ENCODE data around the gene BMS1. TPM values are rescaled to one million over a fixed set of nuclear protein-coding genes. Genes with fewer than 3 reads are reported as not detected.
"Not testable (repeated sequence)": the region's sequence is repeated elsewhere in the genome, so short reads cannot be mapped to it uniquely, and the experiment has no call there.

Gene BMS1
- polyA plus RNA-seq, 1 experiment = 2.7 TPM

GRCh38 chr10:42850931-42851330 lies 68.3 kb downstream of the BMS1 start:
- TF ChIP-seq CTCF (IDR thresholded peaks at IDR 0.05; ENCODE audit: insufficient read depth, low read depth, low read length) = no peak
- Histone ChIP-seq H3K4me3 (ENCODE audit: low read depth, low read length) (no peak overlapping the region), H3K36me3 (ENCODE audit: control insufficient read depth, insufficient read depth, low read length) (no peaks in the 10 kb centered on the region), H3K27me3 (ENCODE audit: control insufficient read depth, insufficient read depth, low read length) (no peaks in the 10 kb centered on the region; the same call in 1 of the 2 replicates)
- POLR2A ChIA-PET = no interaction called here
- no peak for DNase-seq (ENCODE audit: low read depth)
- CTCF ChIA-PET = interaction anchor here (1.4 kb wide), 1 partner anchor 15 kb away, joined by 4 read pairs; no protein-coding TSS in a partner anchor

GRCh38 chr10:42859256-42859655 lies 76.7 kb downstream of the BMS1 start:
- peaks cover 5% of the 10 kb centered on the region for H3K27me3 ChIP-seq (ENCODE audit: control insufficient read depth, insufficient read depth, low read length)
- no peak overlapping the region for H3K4me3 ChIP-seq (ENCODE audit: low read depth, low read length)
- CTCF ChIA-PET = no interaction called here
- H3K36me3 ChIP-seq (ENCODE audit: control insufficient read depth, insufficient read depth, low read length) = no peaks in the 10 kb centered on the region
- no peak for TF ChIP-seq CTCF (IDR thresholded peaks at IDR 0.05; ENCODE audit: insufficient read depth, low read depth, low read length)
- POLR2A ChIA-PET = no interaction called here
- no peak for DNase-seq (ENCODE audit: low read depth)

- CTCF ChIA-PET; H3K27me3 ChIP-seq (ENCODE audit: control insufficient read depth, insufficient read depth, low read length); POLR2A ChIA-PET; H3K36me3 ChIP-seq (ENCODE audit: control insufficient read depth, insufficient read depth, low read length); H3K4me3 ChIP-seq (ENCODE audit: low read depth, low read length); DNase-seq (ENCODE audit: low read depth): not testable (repeated sequence)
Measured at GRCh38 chr10:42860016-42860415, 77.4 kb downstream of the BMS1 start.

- H3K27me3 ChIP-seq (ENCODE audit: control insufficient read depth, insufficient read depth, low read length); H3K36me3 ChIP-seq (ENCODE audit: control insufficient read depth, insufficient read depth, low read length); H3K4me3 ChIP-seq (ENCODE audit: low read depth, low read length); DNase-seq (ENCODE audit: low read depth); POLR2A ChIA-PET: not testable (repeated sequence)
- CTCF ChIA-PET = interaction anchor here (6.5 kb wide), 1 partner anchor 241 kb away, joined by 57 read pairs; no protein-coding TSS in a partner anchor
Measured at GRCh38 chr10:42862801-42863200, 80.2 kb downstream of the BMS1 start.

GRCh38 chr10:42864575-42864974 lies 82.0 kb downstream of the BMS1 start:
- TF ChIP-seq CTCF (IDR thresholded peaks at IDR 0.05; ENCODE audit: insufficient read depth, low read depth, low read length) = peak; percentile 55
- peaks cover 7% of the 10 kb centered on the region for H3K27me3 ChIP-seq (ENCODE audit: control insufficient read depth, insufficient read depth, low read length)
- CTCF ChIA-PET = interaction anchor here (0.7 to 6.5 kb wide), 6 partner anchors 11 to 386 kb away, joined by 3 to 57 read pairs (median 4); no protein-coding TSS in a partner anchor
- POLR2A ChIA-PET = no interaction called here
- no peaks in the 10 kb centered on the region for H3K36me3 ChIP-seq (ENCODE audit: control insufficient read depth, insufficient read depth, low read length)
- DNase-seq (ENCODE audit: low read depth) = no peak
- no peak overlapping the region for H3K4me3 ChIP-seq (ENCODE audit: low read depth, low read length)

GRCh38 chr10:42865716-42866114 lies 83.1 kb downstream of the BMS1 start:
- POLR2A ChIA-PET = no interaction called here
- DNase-seq (ENCODE audit: low read depth) = no peak
- CTCF ChIA-PET = interaction anchor here (0.6 to 6.5 kb wide), 13 partner anchors 10 to 483 kb away, joined by 3 to 57 read pairs (median 4); no protein-coding TSS in a partner anchor
- H3K4me3 ChIP-seq (ENCODE audit: low read depth, low read length) = no peak overlapping the region
- H3K27me3 ChIP-seq (ENCODE audit: control insufficient read depth, insufficient read depth, low read length) = peaks cover 7% of the 10 kb centered on the region
- TF ChIP-seq CTCF (IDR thresholded peaks at IDR 0.05; ENCODE audit: insufficient read depth, low read depth, low read length) = no peak
- H3K36me3 ChIP-seq (ENCODE audit: control insufficient read depth, insufficient read depth, low read length) = no peaks in the 10 kb centered on the region
